Activated T-cell treated with anti-CD3 and anti-CD28 coated beads, Interleukin-2, amount 50 U/mL, for 72 hours (primary cell): ENCODE results near the gene POLR2J2. TPM values are rescaled to one million over a fixed set of nuclear protein-coding genes. Genes with fewer than 3 reads are reported as not detected.
A peak's percentile ranks its signal among the peaks of the same experiment; 100 is the strongest.
"Not testable (repeated sequence)": the region's sequence is repeated elsewhere in the genome, so short reads cannot be mapped to it uniquely, and the experiment has no call there.

Source experiments
- ATAC-seq, 2 donors: fragments of 150-1000 bp; cut with Tn5 transposase; replicated peaks in 1 of 2; 2 replicates each; pipeline ENCODE4 v1.10.0; 2021; ENCODE audit warnings: moderate library complexity in 2 of 2, mild to moderate bottlenecking in 1 of 2
- DNase-seq, 2 donors: peaks; one replicate each; pipeline ENCODE4 v3.0.0; 2021 to 2022; ENCODE audit warnings: mixed read lengths in 1 of 2
- H3K27ac Mint-ChIP-seq: one replicate; pipeline ENCODE4 v1.8.0; 2022; ENCODE audit warnings: mild to moderate bottlenecking, moderate library complexity, mixed read lengths
- H3K27me3 Mint-ChIP-seq: one replicate; pipeline ENCODE4 v1.8.0; 2022; ENCODE audit warnings: low read depth, mixed read lengths
- H3K36me3 Mint-ChIP-seq, 2 donors: one replicate each; pipeline ENCODE4 v1.8.0; 2022; ENCODE audit warnings: mixed read lengths in 2 of 2, mild to moderate bottlenecking in 1 of 2; ENCODE audit not compliant: insufficient read depth in 2 of 2
- H3K4me1 Mint-ChIP-seq: one replicate; pipeline ENCODE4 v1.8.0; 2022; ENCODE audit warnings: low read depth, mixed read lengths
- H3K4me3 Mint-ChIP-seq, 2 donors: one replicate each; pipeline ENCODE4 v1.8.0; 2022; ENCODE audit warnings: mild to moderate bottlenecking in 2 of 2, mixed read lengths in 2 of 2, moderate library complexity in 2 of 2
- H3K9me3 Mint-ChIP-seq, 2 donors: one replicate each; pipeline ENCODE4 v1.8.0; 2022; ENCODE audit warnings: mixed read lengths in 2 of 2
- total RNA-seq, 2 donors: library from RNA; stranded (reverse); gene quantifications; one replicate each; pipeline ENCODE4 v1.2.3, GENCODE V29; 2022

The POLR2J2 gene
- total RNA-seq, 2 donors from 2014 or later = 11.4 to 23.4 TPM

GRCh38 chr7:102689436-102690282, 18.2 kb upstream of the POLR2J2 start:
- not testable (repeated sequence) for H3K4me3 Mint-ChIP-seq, H3K9me3 Mint-ChIP-seq, H3K27ac Mint-ChIP-seq, H3K27me3 Mint-ChIP-seq, H3K36me3 Mint-ChIP-seq, H3K4me1 Mint-ChIP-seq
- ATAC-seq = peak; percentile 80 to 82
- peak in 1 of 2 donors; percentile 12 for DNase-seq

- H3K36me3 Mint-ChIP-seq, H3K9me3 Mint-ChIP-seq, H3K27ac Mint-ChIP-seq, DNase-seq, H3K4me1 Mint-ChIP-seq, H3K27me3 Mint-ChIP-seq, H3K4me3 Mint-ChIP-seq: not testable (repeated sequence)
- ATAC-seq = peak; percentile 84 to 89
These were observed 17.0 kb upstream of the POLR2J2 start for GRCh38 chr7:102688299-102689036.

GRCh38 chr7:102682560-102682959, 11.1 kb upstream of the POLR2J2 start:
- not testable (repeated sequence) for H3K36me3 Mint-ChIP-seq, DNase-seq, H3K27me3 Mint-ChIP-seq, H3K4me3 Mint-ChIP-seq, H3K4me1 Mint-ChIP-seq, H3K27ac Mint-ChIP-seq, ATAC-seq, H3K9me3 Mint-ChIP-seq

- not testable (repeated sequence) for H3K27me3 Mint-ChIP-seq, H3K4me3 Mint-ChIP-seq, DNase-seq, H3K36me3 Mint-ChIP-seq, ATAC-seq, H3K4me1 Mint-ChIP-seq, H3K27ac Mint-ChIP-seq, H3K9me3 Mint-ChIP-seq
These were observed 9.3 kb upstream of the POLR2J2 start for GRCh38 chr7:102680780-102681179.

- not testable (repeated sequence) for H3K4me1 Mint-ChIP-seq, H3K9me3 Mint-ChIP-seq, H3K36me3 Mint-ChIP-seq, H3K4me3 Mint-ChIP-seq, H3K27me3 Mint-ChIP-seq, H3K27ac Mint-ChIP-seq
- DNase-seq = peak; percentile 22 to 36
- peak; percentile 64 to 70 for ATAC-seq
These were observed 4.1 kb upstream of the POLR2J2 start for GRCh38 chr7:102675545-102675944.

- not testable (repeated sequence) for H3K36me3 Mint-ChIP-seq
These were observed 2.1 kb upstream of the POLR2J2 start for GRCh38 chr7:102673447-102674067.

GRCh38 chr7:102671956-102672307, 469 bp upstream of the POLR2J2 start:
- not testable (repeated sequence) for H3K4me1 Mint-ChIP-seq, H3K27ac Mint-ChIP-seq, H3K27me3 Mint-ChIP-seq, H3K4me3 Mint-ChIP-seq, H3K36me3 Mint-ChIP-seq, DNase-seq, H3K9me3 Mint-ChIP-seq
- ATAC-seq = peak; percentile 30 to 43

More at GRCh38 chr7:102673447-102674067, 2.1 kb upstream of the POLR2J2 start:
- H3K27ac Mint-ChIP-seq, H3K27me3 Mint-ChIP-seq, H3K9me3 Mint-ChIP-seq, H3K4me3 Mint-ChIP-seq, H3K4me1 Mint-ChIP-seq, DNase-seq: not testable (repeated sequence)
- ATAC-seq = peak in 1 of 2 donors; percentile 14

- not testable (repeated sequence) for H3K27ac Mint-ChIP-seq, DNase-seq, H3K4me1 Mint-ChIP-seq, H3K9me3 Mint-ChIP-seq, ATAC-seq, H3K4me3 Mint-ChIP-seq, H3K27me3 Mint-ChIP-seq, H3K36me3 Mint-ChIP-seq
These were observed 3.9 kb downstream of the POLR2J2 start for GRCh38 chr7:102667523-102667922.

GRCh38 chr7:102666850-102667249, 4.6 kb downstream of the POLR2J2 start:
- ATAC-seq = not testable (repeated sequence)

GRCh38 chr7:102664765-102665164, 6.7 kb downstream of the POLR2J2 start:
- H3K4me1 Mint-ChIP-seq, H3K36me3 Mint-ChIP-seq, H3K27me3 Mint-ChIP-seq, H3K27ac Mint-ChIP-seq, DNase-seq, H3K9me3 Mint-ChIP-seq, H3K4me3 Mint-ChIP-seq, ATAC-seq: not testable (repeated sequence)

More at GRCh38 chr7:102666850-102667249, 4.6 kb downstream of the POLR2J2 start:
- H3K27ac Mint-ChIP-seq, H3K4me1 Mint-ChIP-seq, H3K9me3 Mint-ChIP-seq, DNase-seq, H3K27me3 Mint-ChIP-seq, H3K36me3 Mint-ChIP-seq, H3K4me3 Mint-ChIP-seq: not testable (repeated sequence)

- not testable (repeated sequence) for H3K27ac Mint-ChIP-seq, H3K4me1 Mint-ChIP-seq, ATAC-seq, H3K4me3 Mint-ChIP-seq, H3K9me3 Mint-ChIP-seq, DNase-seq, H3K36me3 Mint-ChIP-seq, H3K27me3 Mint-ChIP-seq
These were observed 21.5 kb downstream of the POLR2J2 start, which contains the start of gene SPDYE2B for GRCh38 chr7:102649924-102650323. Gene SPDYE2B (plus strand): TSS chr7:102650319. CDS start chr7:102652349, 2,030 bp downstream.

GRCh38 chr7:102647813-102648212, 23.6 kb downstream of the POLR2J2 start:
- H3K36me3 Mint-ChIP-seq, H3K4me1 Mint-ChIP-seq, DNase-seq, H3K27me3 Mint-ChIP-seq, H3K9me3 Mint-ChIP-seq, H3K4me3 Mint-ChIP-seq, H3K27ac Mint-ChIP-seq: not testable (repeated sequence)
- ATAC-seq = peak; percentile 13 to 21

GRCh38 chr7:102643404-102643803, 28.1 kb downstream of the POLR2J2 start:
- not testable (repeated sequence) for H3K4me1 Mint-ChIP-seq, DNase-seq, H3K27ac Mint-ChIP-seq, H3K36me3 Mint-ChIP-seq, H3K4me3 Mint-ChIP-seq, H3K27me3 Mint-ChIP-seq, H3K9me3 Mint-ChIP-seq, ATAC-seq
